Thoracic aorta (tissue), 2 donors: Measurements from ENCODE around the gene DEXI. TPM values are rescaled to one million over a fixed set of nuclear protein-coding genes. Genes with fewer than 3 reads are reported as not detected.

ENCODE experiments used
- ATAC-seq: fragments of 150-250 bp; one replicate; pipeline ENCODE4 v1.8.0; 2017; ENCODE audit warnings: low read depth; ENCODE audit not compliant: insufficient number of reproducible peaks, low FRiP score
- DNase-seq: peaks from one replicate; pipeline ENCODE4 v3.0.0-alpha.2; 2020; ENCODE audit warnings: low spot score
- H3K27ac ChIP-seq, 2 donors: fragments of 200-600 bp; sonication (generic); 1 replicate in 1 of 2; 2 replicates in 1 of 2; pipeline ENCODE4 v1.5.1; 2016; ENCODE audit warnings: mild to moderate bottlenecking in 2 of 2, moderate library complexity in 2 of 2
- H3K27me3 ChIP-seq: fragments of 200-600 bp; sonication (generic); replicated peaks from 2 replicates; pipeline ENCODE4 v1.6.0; 2016; ENCODE audit warnings: mild to moderate bottlenecking; ENCODE audit not compliant: insufficient read depth
- H3K36me3 ChIP-seq: fragments of 200-600 bp; sonication (generic); one replicate; pipeline ENCODE4 v1.5.1; 2016
- H3K4me1 ChIP-seq, 2 donors: fragments of 200-600 bp; sonication (generic); 1 replicate in 1 of 2; 2 replicates in 1 of 2; pipeline versions ENCODE4 v1.5.1 to v1.6.0; 2016; ENCODE audit warnings: low read depth in 2 of 2, mild to moderate bottlenecking in 1 of 2; ENCODE audit not compliant: control insufficient read depth in 1 of 2
- H3K4me3 ChIP-seq: fragments of 200-600 bp; sonication (generic); 2 replicates; pipeline ENCODE4 v1.5.1; 2016; ENCODE audit warnings: mild to moderate bottlenecking
- H3K9me3 ChIP-seq: fragments of 200-600 bp; sonication (generic); 2 replicates; pipeline ENCODE4 v1.5.1; 2016
- CTCF ChIP-seq: fragments of 200-600 bp; sonication (generic); IDR thresholded peaks from one replicate; pipeline ENCODE4 v1.5.1; 2019; ENCODE audit warnings: antibody characterized with exemption
- total RNA-seq, 2 donors: library from RNA; depleted of rRNA; stranded (reverse); fragments of >200 nt; gene quantifications; one replicate each; pipeline versions ENCODE4 v1.1.0 to v1.2.3, GENCODE V29; 2016

The DEXI gene
- total RNA-seq, 2 donors from 2014 or later: 120 to 157 TPM

GRCh38 chr16:10972819-10973464 is 30.7 kb upstream of the DEXI start:
- H3K27me3 ChIP-seq: no peaks in the 10 kb centered on the region
- H3K36me3 ChIP-seq: peaks cover 4% of the 10 kb centered on the region
- DNase-seq (no peak), ATAC-seq (no peak)
- H3K27ac ChIP-seq: peak overlapping the region; percentile 25 to 64
- TF ChIP-seq CTCF: no peak
- H3K4me3 ChIP-seq: no peak overlapping the region
- peaks cover 22 to 40% of the 10 kb centered on the region in 2 donors for H3K4me1 ChIP-seq
- H3K9me3 ChIP-seq: no peaks in the 10 kb centered on the region

DNA sequence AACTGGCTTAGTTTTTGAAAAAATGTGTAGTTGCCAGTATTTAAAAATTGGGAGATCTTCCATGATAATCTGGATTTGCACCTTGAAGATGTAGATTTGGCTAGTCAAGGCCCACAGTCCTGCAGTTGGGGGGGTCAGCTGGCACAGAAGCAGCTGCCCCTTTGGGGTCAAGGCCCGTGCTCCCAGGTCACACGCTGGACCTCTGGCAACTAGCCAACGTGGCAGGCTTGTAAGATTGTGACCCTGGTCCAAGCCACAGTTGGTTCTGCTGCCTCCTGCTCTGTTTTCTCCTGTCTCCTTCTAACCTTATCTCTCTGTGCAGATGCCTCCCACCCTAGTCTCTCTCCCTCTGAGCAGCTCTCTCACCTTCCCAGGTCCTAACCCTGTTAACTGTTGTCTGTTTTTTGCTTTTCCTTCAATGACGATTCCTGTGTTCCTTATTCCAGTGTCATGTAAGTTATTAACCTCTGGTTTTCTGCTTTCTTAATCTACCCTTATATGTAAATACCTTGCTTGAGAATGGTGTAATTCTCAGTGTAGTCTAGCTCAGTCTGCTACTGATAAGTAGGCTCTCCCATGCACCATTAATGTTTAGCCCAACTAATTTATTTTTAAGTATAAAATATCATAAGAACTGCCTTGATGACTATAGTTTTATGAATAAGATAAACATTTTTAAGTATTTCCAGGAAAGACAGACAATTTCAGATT is 30.0 kb upstream of the DEXI start:
- H3K27me3 ChIP-seq: no peaks in the 10 kb centered on the region
- H3K36me3 ChIP-seq: peaks cover 2% of the 10 kb centered on the region
- ATAC-seq (no peak), DNase-seq (no peak)
- H3K4me1 ChIP-seq: peaks cover 22 to 40% of the 10 kb centered on the region in 2 donors
- TF ChIP-seq CTCF: no peak
- H3K4me3 ChIP-seq: no peak overlapping the region
- H3K27ac ChIP-seq: peak overlapping the region; percentile 25 to 64
- no peaks in the 10 kb centered on the region for H3K9me3 ChIP-seq

GRCh38 chr16:10971560-10971961 is 29.3 kb upstream of the DEXI start:
- no peak overlapping the region for H3K4me3 ChIP-seq
- peak overlapping the region; percentile 25 to 79 for H3K27ac ChIP-seq
- H3K4me1 ChIP-seq: peaks cover 22 to 40% of the 10 kb centered on the region in 2 donors
- H3K36me3 ChIP-seq: no peaks in the 10 kb centered on the region
- H3K27me3 ChIP-seq: no peaks in the 10 kb centered on the region
- no peaks in the 10 kb centered on the region for H3K9me3 ChIP-seq
- ATAC-seq (peak; percentile 54), DNase-seq (no peak)
- peak; percentile 81 for TF ChIP-seq CTCF

GRCh38 chr16:10970065-10970464 is 27.8 kb upstream of the DEXI start:
- Histone ChIP-seq H3K9me3 (no peaks in the 10 kb centered on the region), H3K4me3 (no peak overlapping the region), H3K27ac (peak overlapping the region; percentile 70 to 79), H3K36me3 (no peaks in the 10 kb centered on the region), H3K27me3 (no peaks in the 10 kb centered on the region), H3K4me1 (peaks cover 22 to 40% of the 10 kb centered on the region in 2 donors)
- TF ChIP-seq CTCF: no peak
- DNase-seq: peak; percentile 49
- ATAC-seq: peak; percentile 52

GRCh38 chr16:10969615-10970014 is 27.3 kb upstream of the DEXI start:
- no peaks in the 10 kb centered on the region for H3K27me3 ChIP-seq
- no peak for TF ChIP-seq CTCF
- peak overlapping the region in 1 of 2 donors; percentile 79 for H3K27ac ChIP-seq
- DNase-seq (no peak), ATAC-seq (no peak)
- H3K9me3 ChIP-seq: no peaks in the 10 kb centered on the region
- no peak overlapping the region for H3K4me3 ChIP-seq
- H3K4me1 ChIP-seq: peaks cover 22 to 40% of the 10 kb centered on the region in 2 donors
- no peaks in the 10 kb centered on the region for H3K36me3 ChIP-seq
